Right atrium auricular region (tissue), 2 donors: ENCODE results near the gene IL3. TPM values are rescaled to one million over a fixed set of nuclear protein-coding genes. Genes with fewer than 3 reads are reported as not detected.
A peak's percentile ranks its signal among the peaks of the same experiment; 100 is the strongest.

ENCODE experiments used
- DNase-seq: peaks from one replicate; pipeline ENCODE4 v3.0.0-alpha.2; 2019; ENCODE audit warnings: low spot score
- H3K27ac ChIP-seq, 2 donors: fragments of 200-600 bp; sonication (generic); 1 replicate in 1 of 2; 2 replicates in 1 of 2; pipeline ENCODE4 v1.5.1; 2016 to 2019
- H3K27me3 ChIP-seq, 2 donors: fragments of 200-600 bp; sonication (generic); one replicate each; pipeline versions ENCODE4 v1.5.1 to v1.6.0; 2017 to 2019
- H3K36me3 ChIP-seq: fragments of 200-600 bp; sonication (generic); one replicate; pipeline ENCODE4 v1.5.1; 2016
- H3K4me1 ChIP-seq, 2 donors: fragments of 200-600 bp; sonication (generic); one replicate each; pipeline versions ENCODE4 v1.5.1 to v1.6.0; 2017 to 2019
- H3K4me3 ChIP-seq, 2 donors: fragments of 200-600 bp; sonication (generic); 1 replicate in 1 of 2; 2 replicates in 1 of 2; pipeline ENCODE4 v1.5.1; 2017 to 2019; ENCODE audit warnings: mild to moderate bottlenecking in 1 of 2, moderate library complexity in 1 of 2
- H3K9me3 ChIP-seq, 2 donors: fragments of 200-600 bp; sonication (generic); one replicate each; pipeline ENCODE4 v1.5.1; 2019
- CTCF ChIP-seq, 2 donors: fragments of 200-600 bp; sonication (generic); IDR thresholded peaks; one replicate each; pipeline ENCODE4 v1.5.1; 2019; ENCODE audit warnings: antibody characterized with exemption in 2 of 2
- total RNA-seq, 2 donors: library from RNA; depleted of rRNA; stranded (reverse); fragments of >200 nt; gene quantifications; one replicate each; pipeline ENCODE4 v1.1.0, GENCODE V29; 2016

The IL3 gene, protein sequence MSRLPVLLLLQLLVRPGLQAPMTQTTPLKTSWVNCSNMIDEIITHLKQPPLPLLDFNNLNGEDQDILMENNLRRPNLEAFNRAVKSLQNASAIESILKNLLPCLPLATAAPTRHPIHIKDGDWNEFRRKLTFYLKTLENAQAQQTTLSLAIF
- not detected for total RNA-seq

DNA sequence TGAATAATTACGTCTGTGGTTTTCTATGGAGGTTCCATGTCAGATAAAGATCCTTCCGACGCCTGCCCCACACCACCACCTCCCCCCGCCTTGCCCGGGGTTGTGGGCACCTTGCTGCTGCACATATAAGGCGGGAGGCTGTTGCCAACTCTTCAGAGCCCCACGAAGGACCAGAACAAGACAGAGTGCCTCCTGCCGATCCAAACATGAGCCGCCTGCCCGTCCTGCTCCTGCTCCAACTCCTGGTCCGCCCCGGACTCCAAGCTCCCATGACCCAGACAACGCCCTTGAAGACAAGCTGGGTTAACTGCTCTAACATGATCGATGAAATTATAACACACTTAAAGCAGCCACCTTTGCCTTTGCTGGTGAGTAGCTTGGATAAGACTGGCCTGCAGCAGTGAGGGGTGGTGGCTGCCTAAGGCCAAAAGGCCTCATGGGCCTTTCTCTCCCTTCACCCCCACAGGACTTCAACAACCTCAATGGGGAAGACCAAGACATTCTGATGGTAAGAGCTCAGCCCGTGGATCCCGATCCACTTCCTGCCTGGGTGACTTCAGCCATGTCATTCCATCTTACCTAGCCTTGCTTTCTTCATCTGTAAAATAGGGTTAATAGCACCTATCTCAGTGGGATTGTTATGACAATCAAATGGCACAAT is at the start of gene IL3:
Gene IL3, plus strand, starts transcription at position 155 of the 661 bp plus-strand sequence. Its CDS starts 52 bp downstream, at position 207.
- no peaks in the 10 kb centered on the region for H3K27me3 ChIP-seq
- TF ChIP-seq CTCF (IDR thresholded peaks at IDR 0.05) = no peak
- H3K4me3 ChIP-seq = no peak within 1 kb of the TSS
- DNase-seq = peak; percentile 50
- H3K4me1 ChIP-seq = no peaks in the 10 kb centered on the region
- no peak within 1 kb of the TSS for H3K27ac ChIP-seq
- no peaks in the 10 kb centered on the region for H3K9me3 ChIP-seq
- H3K36me3 ChIP-seq = no peaks in the 10 kb centered on the region

DNA sequence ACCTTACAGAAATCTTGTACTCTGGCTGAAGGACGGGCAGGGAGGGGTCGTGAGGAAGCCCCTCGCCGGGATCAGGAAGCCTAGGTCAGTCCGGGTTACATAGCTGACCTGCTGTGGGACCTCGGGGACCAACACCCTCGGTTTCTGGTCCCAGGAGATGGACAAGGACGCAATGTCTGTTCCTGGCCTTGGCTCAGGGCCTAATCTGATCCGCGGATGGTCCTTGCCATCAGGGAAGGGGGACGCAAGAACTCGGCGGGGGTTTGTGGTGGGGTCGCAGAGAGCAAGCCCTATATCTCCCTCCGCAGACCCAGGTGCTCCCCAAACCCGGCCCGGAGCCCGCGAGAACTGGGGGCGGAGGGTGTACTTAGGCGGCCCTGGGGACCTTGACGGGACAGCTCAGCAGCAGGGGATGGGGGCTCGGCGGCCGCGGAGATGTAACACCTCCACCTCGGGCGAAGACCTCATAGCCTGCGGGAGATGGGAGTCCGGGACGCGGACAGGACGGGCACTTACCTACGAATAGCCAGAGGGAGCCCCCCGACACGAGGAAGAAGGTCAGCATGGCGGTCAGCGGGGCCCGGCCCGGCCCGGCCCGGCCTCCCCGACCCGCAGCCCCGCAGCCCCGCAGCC is 49.4 kb upstream of the IL3 start:
- no peaks in the 10 kb centered on the region for H3K36me3 ChIP-seq
- peaks cover 0 to 23% of the 10 kb centered on the region in 2 donors for H3K4me1 ChIP-seq
- no peak overlapping the region for H3K27ac ChIP-seq
- no peak for TF ChIP-seq CTCF (IDR thresholded peaks at IDR 0.05)
- no peaks in the 10 kb centered on the region for H3K9me3 ChIP-seq
- H3K27me3 ChIP-seq = no peaks in the 10 kb centered on the region
- no peak for DNase-seq
- peak overlapping the region; percentile 52 to 61 for H3K4me3 ChIP-seq

GRCh38 chr5:132011622-132012343 is 48.7 kb upstream of the IL3 start, which contains the start of gene ACSL6:
TSS of gene ACSL6 (minus strand) at chr5:132011658. CDS start at chr5:132011553, 105 bp downstream.
- no peak for DNase-seq
- H3K27ac ChIP-seq = no peak within 1 kb of the TSS

DNA sequence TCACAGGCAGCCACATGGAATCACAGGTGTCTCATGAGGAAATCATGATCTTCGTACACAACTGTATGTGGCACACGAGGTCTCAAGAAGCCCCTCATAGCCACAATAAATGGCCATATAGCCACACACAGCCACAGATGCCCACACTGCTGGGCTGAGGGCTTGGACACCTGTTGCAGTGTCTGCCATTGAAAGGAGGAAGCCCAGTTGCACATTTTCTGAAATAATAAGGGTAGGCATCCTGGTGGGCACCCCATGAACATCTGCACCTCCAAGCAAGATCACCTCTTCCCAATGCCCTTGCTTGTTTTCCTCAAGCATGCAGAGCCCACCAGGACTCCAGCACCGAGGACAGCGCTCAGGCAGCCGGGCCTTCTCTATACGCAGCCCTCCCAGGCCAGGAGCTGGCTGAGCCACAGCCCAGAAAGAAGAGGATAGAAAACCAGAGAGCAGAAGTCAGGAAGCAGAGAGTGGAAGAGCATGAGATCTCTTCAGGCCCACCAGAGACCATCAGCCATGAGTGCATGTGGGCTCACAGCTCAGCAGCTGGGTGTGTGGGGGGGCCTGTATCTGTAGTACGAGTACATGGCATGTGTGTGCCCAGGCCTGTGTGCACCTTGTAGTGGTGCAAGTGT is 48.0 kb upstream of the IL3 start:
- TF ChIP-seq CTCF (IDR thresholded peaks at IDR 0.05) = no peak
- DNase-seq = no peak
- Histone ChIP-seq H3K4me1 (peaks cover 0 to 22% of the 10 kb centered on the region in 2 donors), H3K4me3 (no peak overlapping the region), H3K27ac (no peak overlapping the region), H3K9me3 (no peaks in the 10 kb centered on the region), H3K36me3 (no peaks in the 10 kb centered on the region), H3K27me3 (no peaks in the 10 kb centered on the region)

More at GRCh38 chr5:132011622-132012343, 48.7 kb upstream of the IL3 start, which contains the start of gene ACSL6:
- H3K36me3 ChIP-seq = no peaks in the 10 kb centered on the region
- no peak for TF ChIP-seq CTCF (IDR thresholded peaks at IDR 0.05)
- no peaks in the 10 kb centered on the region for H3K9me3 ChIP-seq
- H3K4me3 ChIP-seq = peak within 1 kb of the TSS; percentile 52 to 61
- no peaks in the 10 kb centered on the region for H3K27me3 ChIP-seq
- peaks cover 0 to 23% of the 10 kb centered on the region in 2 donors for H3K4me1 ChIP-seq

GRCh38 chr5:132013006-132013689 is 47.3 kb upstream of the IL3 start:
- no peaks in the 10 kb centered on the region for H3K27me3 ChIP-seq
- no peak overlapping the region for H3K27ac ChIP-seq
- no peaks in the 10 kb centered on the region for H3K9me3 ChIP-seq
- H3K4me3 ChIP-seq = no peak overlapping the region
- peak; percentile 54 for DNase-seq
- H3K4me1 ChIP-seq = peaks cover 0 to 19% of the 10 kb centered on the region in 2 donors
- no peak for TF ChIP-seq CTCF (IDR thresholded peaks at IDR 0.05)
- H3K36me3 ChIP-seq = no peaks in the 10 kb centered on the region
